Gastrocnemius medialis (tissue), 4 donors: ENCODE data around the gene ZRANB2.

Experiments
- CTCF ChIP-seq, 5 experiments: fragments of 450-650 bp in 3 of 5; fragments of 200-600 bp in 2 of 5; sonication (generic) in 2 of 5; IDR thresholded peaks in 4 of 5; conservative IDR thresholded peaks in 1 of 5; 1 replicate in 4 of 5; 2 replicates in 1 of 5; pipeline ENCODE4 v1.5.1; 2016 to 2019; ENCODE audit warnings: antibody characterized with exemption in 5 of 5, mild to moderate bottlenecking in 3 of 5, moderate library complexity in 3 of 5
- POLR2A ChIP-seq, 2 donors: fragments of 450-650 bp; IDR thresholded peaks; one replicate each; pipeline ENCODE4 v1.6.1; 2017; ENCODE audit warnings: antibody characterized with exemption in 2 of 2, mild to moderate bottlenecking in 2 of 2, moderate library complexity in 2 of 2

GRCh38 chr1:71068325-71069240 lies 12.3 kb downstream of the ZRANB2 start:
- no peak for TF ChIP-seq POLR2A (IDR thresholded peaks at IDR 0.05)
- TF ChIP-seq CTCF (IDR thresholded peaks at IDR 0.05 in 4 of 5, conservative IDR thresholded peaks at IDR 0.05 in 1 of 5) = no peak
